Right ventricle myocardium inferior (tissue), 1 donor: ENCODE measurements around the gene PUS1. TPM values are rescaled to one million over a fixed set of nuclear protein-coding genes. Genes with fewer than 3 reads are reported as not detected.

Experiments
- ATAC-seq: fragments of 200-7000 bp; cut with Tn5 transposase; one replicate; pipeline ENCODE4 v1.9.1; 2020; ENCODE audit warnings: mild to moderate bottlenecking, moderate library complexity
- DNase-seq: peaks from one replicate; pipeline ENCODE4 v3.0.0; 2021; ENCODE audit errors: missing footprints
- intact Hi-C: fragments of 100-400 bp; cut with DNase I; formaldehyde crosslinking; loops from one replicate; pipeline ENCODE4 v1.11.0; 2022
- total RNA-seq: library from RNA; stranded (reverse); fragmentation: NEBNext Ultra II Directional; extraction: Animal tissue kit (Norgen Biotek cat#: 25700); gene quantifications from one replicate; pipeline ENCODE4 v1.2.1, GENCODE V29; 2021
- donor health status: DM: no; HTN: yes; CAD: no; lungs with severe emphysema.

Gene PUS1
- total RNA-seq, 1 donor from 2014 or later = 9.4 TPM

- DNase-seq = no peak
- ATAC-seq = no peak
- intact Hi-C loops = no loop called here
Observed at GRCh38 chr12:131923260-131923659, 5.8 kb upstream of the PUS1 start.

DNA sequence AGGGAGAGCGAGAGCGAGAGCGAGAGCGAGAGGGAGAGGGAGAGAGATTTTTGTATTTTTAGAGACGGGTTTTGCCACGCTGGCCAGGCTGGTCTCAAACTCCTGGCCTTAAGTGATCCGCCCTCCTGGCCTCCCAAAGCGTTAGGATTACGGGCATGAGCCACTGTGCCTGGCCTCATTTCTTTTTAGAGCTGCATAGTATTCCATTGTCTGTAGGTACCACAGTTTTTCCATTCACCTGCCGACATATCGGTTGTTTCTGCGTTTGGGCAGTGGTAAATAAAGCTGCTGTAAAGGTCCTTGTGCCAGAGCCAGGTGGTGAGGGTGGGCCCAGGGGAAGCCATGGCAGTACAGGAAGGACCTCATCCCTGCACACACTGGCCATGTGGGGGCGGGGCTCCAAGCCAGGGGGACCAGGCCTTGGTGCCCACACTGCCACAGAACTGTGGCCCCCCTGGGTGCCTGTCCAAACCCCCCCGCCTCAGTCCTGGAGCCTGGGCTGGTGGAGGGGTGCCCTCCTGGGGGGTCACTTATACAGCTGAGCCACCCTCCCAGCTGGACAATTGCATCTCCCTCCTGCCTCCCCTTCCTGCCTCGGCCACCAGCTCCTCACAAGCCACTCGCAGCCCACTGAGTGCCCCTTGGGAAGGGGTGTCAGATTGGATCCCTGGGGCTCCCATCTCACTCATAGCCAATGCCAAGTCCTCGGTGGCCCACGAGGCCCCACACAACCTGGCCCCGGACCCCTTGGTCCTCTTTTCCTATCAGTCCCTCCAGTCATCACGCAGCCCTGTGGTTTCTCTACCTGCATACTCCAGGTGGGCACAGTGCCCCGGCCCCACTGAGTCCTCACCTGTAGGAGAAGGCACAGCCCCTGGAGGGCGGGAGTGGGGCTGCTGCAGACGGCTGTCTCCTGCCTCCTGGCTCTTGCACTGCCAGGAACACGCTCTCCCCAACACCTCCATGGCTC, 1.7 kb upstream of the PUS1 start:
- DNase-seq = no peak

GRCh38 chr12:131928080-131928710, 881 bp upstream of the PUS1 start:
- intact Hi-C loops = loop anchor here (1.0 to 2.0 kb wide), 2 partner anchors 21 to 32 kb away; partner anchors contain the start of gene EP400

More for the DNA sequence above, 1.7 kb upstream of the PUS1 start:
- intact Hi-C loops = loop anchor here (1.0 to 2.0 kb wide), 2 partner anchors 21 to 31 kb away; partner anchors contain the start of gene EP400
- no peak for ATAC-seq

DNA sequence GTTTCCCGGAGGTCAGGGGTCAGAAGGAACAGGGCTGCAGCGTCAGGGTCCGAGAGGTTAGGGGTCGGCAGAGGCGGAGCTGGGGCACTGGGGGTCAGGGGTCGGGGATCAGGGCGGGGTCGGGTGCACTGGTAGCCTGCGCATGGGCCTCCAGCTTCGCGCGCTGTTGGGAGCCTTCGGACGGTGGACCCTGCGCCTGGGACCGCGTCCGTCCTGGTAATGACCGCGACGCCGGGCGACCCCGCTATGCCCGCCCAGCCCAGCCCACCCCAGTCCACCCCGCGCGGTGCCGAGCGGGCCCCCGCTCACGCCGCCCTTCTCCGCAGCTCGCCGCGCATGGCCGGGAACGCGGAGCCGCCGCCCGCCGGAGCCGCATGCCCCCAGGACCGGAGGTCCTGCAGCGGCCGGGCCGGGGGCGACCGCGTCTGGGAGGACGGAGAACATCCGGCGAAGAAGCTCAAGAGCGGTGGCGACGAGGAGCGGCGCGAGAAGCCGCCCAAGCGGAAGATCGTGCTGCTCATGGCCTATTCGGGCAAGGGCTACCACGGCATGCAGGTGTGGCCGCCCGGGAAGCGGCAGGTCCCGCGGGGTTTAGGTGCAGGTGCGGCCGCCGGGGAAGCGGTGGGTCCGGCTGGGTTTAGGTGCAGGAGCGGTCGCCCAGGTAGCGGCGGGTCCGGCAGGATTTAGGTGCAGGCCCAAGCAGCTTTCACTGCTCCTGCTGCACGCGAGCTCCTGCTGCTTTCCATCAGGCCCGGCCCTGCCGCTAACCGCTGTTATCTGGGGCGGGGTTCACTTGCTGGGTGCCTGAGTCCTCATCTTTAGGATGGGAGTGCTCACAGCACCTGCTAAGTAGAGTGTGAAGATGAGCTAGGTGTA, 743 bp downstream of the PUS1 start:
- DNase-seq (peak; percentile 71), ATAC-seq (no peak)
- intact Hi-C loops = loop anchor here (2.0 kb wide), 1 partner anchor 19 kb away; the partner anchor contains the start of gene EP400

More at GRCh38 chr12:131928080-131928710, 881 bp upstream of the PUS1 start:
- ATAC-seq (no peak), DNase-seq (peak; percentile 56)

DNA sequence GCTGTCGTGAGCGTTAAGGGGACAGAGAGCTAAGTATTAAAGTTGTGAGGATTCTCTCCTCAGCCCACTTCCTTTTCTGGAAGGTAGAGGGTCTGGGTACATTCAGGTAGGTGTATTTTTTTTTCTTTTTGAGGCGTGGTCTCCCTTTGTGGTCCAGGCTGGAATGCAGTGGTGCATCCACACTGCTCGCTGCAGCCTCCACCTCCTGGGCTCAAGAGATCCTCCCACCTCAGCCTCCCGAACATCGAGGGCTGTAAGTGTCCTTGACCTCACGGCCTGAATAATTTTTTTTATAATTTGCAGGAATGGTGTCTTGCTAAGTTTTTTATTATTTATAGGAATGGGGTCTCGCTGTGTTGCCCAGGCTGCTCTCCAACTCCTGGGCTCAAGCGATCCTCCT, 1.4 kb downstream of the PUS1 start:
- intact Hi-C loops = no loop called here
- DNase-seq (no peak), ATAC-seq (no peak)

- DNase-seq (peak; percentile 58), ATAC-seq (no peak)
- intact Hi-C loops = no loop called here
Observed at GRCh38 chr12:131933387-131933786, 4.3 kb downstream of the PUS1 start.

DNA sequence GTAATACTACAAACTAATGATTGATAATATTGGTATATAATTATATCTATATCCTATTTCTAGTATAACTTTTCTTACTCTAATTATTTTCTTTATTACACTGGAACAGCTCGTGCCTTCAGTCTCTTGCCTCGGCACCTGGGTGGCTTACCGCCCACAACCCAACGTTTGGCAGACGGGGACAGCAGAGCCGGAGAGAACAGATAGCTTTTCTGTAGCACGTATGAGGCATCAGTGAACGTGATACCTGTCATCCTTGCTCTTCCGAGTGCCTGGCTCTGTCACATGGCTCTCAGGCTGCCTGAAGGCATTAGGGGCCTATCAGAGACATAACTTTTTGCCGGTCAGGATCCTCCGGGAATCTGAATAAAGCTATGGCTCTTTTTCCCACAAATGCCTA, 5.5 kb downstream of the PUS1 start:
- DNase-seq = no peak
- intact Hi-C loops = no loop called here
- no peak for ATAC-seq

- no peak for DNase-seq
- no peak for ATAC-seq
Observed at GRCh38 chr12:131938082-131938481, 9.0 kb downstream of the PUS1 start.

DNA sequence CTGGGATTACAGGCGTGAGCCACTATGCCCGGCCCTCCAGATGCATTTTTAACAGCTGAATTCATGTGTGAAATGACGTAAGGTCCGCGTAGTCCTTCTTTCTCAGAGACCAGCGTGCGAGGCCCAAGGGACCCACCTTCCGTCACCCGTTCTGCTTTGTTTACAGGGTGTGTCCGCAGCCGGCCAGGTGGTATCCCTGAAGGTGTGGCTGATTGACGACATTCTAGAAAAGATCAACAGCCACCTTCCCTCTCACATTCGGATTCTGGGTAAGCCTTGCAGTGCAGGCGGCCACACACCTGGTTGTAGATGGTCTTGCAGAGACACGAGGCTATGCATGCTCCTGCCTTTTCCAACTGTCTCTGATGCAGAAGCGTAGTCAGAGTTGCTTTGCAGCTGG, 9.9 kb downstream of the PUS1 start:
- intact Hi-C loops = no loop called here
- ATAC-seq = no peak
- no peak for DNase-seq

More at GRCh38 chr12:131938082-131938481, 9.0 kb downstream of the PUS1 start:
- intact Hi-C loops = no loop called here

DNA sequence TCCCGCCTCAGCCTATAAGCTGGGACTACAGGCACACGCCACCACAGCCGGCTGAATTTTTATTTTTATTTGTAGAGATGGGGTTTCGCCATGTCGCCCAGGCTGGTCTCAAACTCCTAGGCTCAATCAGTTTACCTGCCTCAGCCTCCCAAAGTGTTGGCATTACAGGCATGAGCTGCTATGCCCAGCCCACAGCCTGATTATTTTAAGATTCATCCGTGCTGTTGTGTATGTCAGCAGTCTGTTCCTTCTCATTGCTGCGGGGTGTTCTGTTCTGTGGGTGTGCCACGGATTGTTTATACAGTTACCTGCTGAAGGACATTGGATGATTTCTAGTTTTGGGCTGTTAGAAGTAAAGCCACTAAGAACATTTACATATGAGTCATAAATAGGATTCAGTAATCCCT, 11.1 kb downstream of the PUS1 start:
- intact Hi-C loops = no loop called here
- DNase-seq (no peak), ATAC-seq (no peak)

GRCh38 chr12:131941116-131941986, 12.3 kb downstream of the PUS1 start:
- DNase-seq = no peak
- intact Hi-C loops = no loop called here
- no peak for ATAC-seq

DNA sequence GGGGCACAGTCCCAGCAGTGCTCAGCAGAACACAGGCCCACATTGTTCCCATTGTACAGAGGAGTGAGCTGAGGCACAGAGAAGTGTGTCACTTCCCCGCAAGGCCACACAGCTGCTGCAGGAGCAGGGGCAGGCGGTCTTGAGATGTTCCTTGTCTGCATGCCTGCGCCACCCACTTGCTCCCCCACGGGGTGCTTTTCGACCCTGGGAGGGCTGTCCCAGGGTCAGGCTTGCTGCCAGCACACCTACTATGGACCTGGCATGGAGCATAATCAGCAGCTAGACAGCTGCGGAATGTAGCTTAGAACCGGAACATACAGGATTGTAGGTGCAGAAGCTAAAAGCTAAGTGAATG, 12.9 kb downstream of the PUS1 start:
- intact Hi-C loops = no loop called here
- no peak for DNase-seq
- ATAC-seq = no peak

DNA sequence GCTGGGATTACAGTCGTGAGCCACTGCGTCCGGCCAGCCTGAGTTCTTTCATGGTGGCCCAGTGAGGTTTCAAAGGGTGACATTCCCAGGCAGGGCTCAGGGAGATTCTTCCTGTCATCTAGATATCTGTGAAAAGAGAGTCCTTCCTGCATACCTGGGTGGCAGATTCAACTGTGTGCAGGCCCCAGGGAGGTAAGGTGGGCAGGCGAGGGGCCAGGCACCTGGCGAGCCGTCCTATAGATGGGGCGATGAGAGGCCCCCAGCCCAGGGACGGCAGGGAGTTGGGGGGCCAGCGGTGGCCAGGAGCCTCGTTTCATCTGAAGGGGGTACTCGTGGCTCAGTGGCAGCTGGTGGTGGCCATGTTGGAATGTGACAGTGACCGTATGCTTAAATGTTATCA, 13.6 kb downstream of the PUS1 start:
- intact Hi-C loops = no loop called here
- ATAC-seq (no peak), DNase-seq (no peak)

DNA sequence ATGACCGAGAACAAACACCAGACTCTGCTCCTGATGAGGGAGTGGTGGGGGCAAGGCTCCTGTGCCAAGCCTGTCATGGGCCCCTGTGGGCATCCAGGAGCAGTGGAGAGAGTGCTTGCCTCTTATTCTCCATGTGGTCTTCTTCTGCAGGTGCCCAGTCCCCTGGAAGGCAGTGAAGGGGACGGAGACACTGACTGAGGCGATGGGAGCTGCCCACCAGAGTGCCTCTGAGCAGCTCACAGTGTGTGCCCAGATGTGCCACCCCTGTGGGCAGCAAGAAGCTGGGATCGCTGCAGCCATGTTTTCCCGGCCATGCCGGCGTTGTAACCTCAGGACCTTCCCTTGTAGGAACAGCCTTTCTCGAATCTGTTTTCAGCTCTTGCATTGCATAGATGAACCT, 14.3 kb downstream of the PUS1 start:
- no peak for DNase-seq
- intact Hi-C loops = no loop called here

GRCh38 chr12:131943876-131944275, 14.8 kb downstream of the PUS1 start:
- DNase-seq = no peak
- intact Hi-C loops = no loop called here
- ATAC-seq = no peak

More for the DNA sequence above, 14.3 kb downstream of the PUS1 start:
- no peak for ATAC-seq

DNA sequence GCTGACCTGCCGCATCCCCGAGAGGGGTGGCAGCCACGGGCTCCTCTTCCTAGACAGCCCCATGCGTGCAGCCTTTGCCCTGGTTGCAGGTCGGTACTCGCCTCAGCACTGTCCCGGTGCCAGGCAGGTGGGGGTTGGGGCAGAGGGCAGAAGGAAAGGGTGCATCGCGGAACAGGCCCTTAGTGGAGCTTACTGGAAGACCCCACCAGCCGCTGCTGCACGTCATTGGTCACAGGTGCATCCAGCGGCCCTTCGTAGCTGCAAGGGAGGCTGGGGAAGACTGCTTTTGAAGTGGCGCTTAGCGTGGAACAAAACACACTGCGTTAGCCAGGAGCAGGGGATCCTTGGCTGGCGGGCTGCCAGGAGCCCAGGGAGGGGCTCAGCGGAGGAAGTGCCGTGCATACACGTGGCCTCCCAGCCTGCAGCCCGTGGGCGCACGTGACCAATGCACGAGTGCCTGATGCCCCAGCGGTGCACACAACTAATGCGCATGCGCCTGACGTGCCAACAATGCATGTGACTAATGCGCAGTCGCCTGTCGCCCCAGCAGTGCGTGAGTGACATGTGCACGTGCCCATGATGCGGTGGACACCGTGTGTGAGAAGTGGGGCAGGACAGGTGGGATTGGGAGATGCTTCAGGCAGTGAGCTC, 15.7 kb downstream of the PUS1 start:
- no peak for DNase-seq
- intact Hi-C loops = no loop called here
- no peak for ATAC-seq

GRCh38 chr12:131946757-131947156, 17.7 kb downstream of the PUS1 start:
- DNase-seq (no peak), ATAC-seq (no peak)
- intact Hi-C loops = no loop called here
